A549 (cell line): ENCODE data around the gene RFPL1.
"Not testable (repeated sequence)": the region's sequence is repeated elsewhere in the genome, so short reads cannot be mapped to it uniquely, and the experiment has no call there.

Experiments
- BHLHE40 ChIP-seq: IDR thresholded peaks from 2 replicates; pipeline ENCODE4 v1.6.1; 2012; ENCODE audit warnings: low read depth, low read length, inconsistent platforms
- FOSB ChIP-seq: fragments of 250-450 bp; sonication (Bioruptor Pico); IDR thresholded peaks from 2 replicates; pipeline ENCODE4 v1.5.0; 2020; ENCODE audit warnings: mild to moderate bottlenecking, moderate library complexity
- KDM5A ChIP-seq: fragments of 200-600 bp; sonication (generic); IDR thresholded peaks from 2 replicates; pipeline ENCODE4 v1.6.1; 2016; ENCODE audit warnings: antibody characterized with exemption, mild to moderate bottlenecking
- MAX ChIP-seq: IDR thresholded peaks from 2 replicates; pipeline ENCODE4 v1.6.1; 2012
- MAZ ChIP-seq: fragments of 150-350 bp; IDR thresholded peaks from 2 replicates; pipeline ENCODE4 v1.6.1; 2014; ENCODE audit warnings: antibody characterized with exemption, low read depth, low read length, borderline replicate concordance
- MYC ChIP-seq: IDR thresholded peaks from 2 replicates; pipeline ENCODE4 v1.6.1; 2012; ENCODE audit warnings: mild to moderate bottlenecking, inconsistent platforms, low read length, improper control_type of control experiment, borderline replicate concordance
- POLR2A ChIP-seq: IDR thresholded peaks from 2 replicates; pipeline ENCODE4 v1.6.1; 2012; ENCODE audit warnings: mild to moderate bottlenecking, low read length
- RAD21 ChIP-seq, 2 experiments: fragments of >200 bp in 1 of 2; sonication (Bioruptor Twin) in 1 of 2; formaldehyde crosslinking in 1 of 2; IDR thresholded peaks in 1 of 2; conservative IDR thresholded peaks in 1 of 2; 2 replicates in 1 of 2; 3 replicates in 1 of 2; pipeline ENCODE4 v1.6.1; 2012 to 2018; ENCODE audit warnings: inconsistent platforms in 1 of 2
- RFX5 ChIP-seq: fragments of 450-650 bp; IDR thresholded peaks from 2 replicates; pipeline ENCODE4 v1.7.1; 2014; ENCODE audit warnings: antibody characterized with exemption, mild to moderate bottlenecking, moderate library complexity
- USF2 ChIP-seq: fragments of 450-650 bp; IDR thresholded peaks from 2 replicates; pipeline ENCODE4 v1.6.1; 2014; ENCODE audit warnings: antibody characterized with exemption
- TF ChIP-seq, protein P1 (sequence below): fragments of >200 bp; sonication (Bioruptor Twin); formaldehyde crosslinking; IDR thresholded peaks from 3 replicates; pipeline ENCODE4 v1.5.1; 2016

GRCh38 chr22:29438283-29438682 lies at the start of gene RFPL1:
- TF ChIP-seq, protein P1, sequence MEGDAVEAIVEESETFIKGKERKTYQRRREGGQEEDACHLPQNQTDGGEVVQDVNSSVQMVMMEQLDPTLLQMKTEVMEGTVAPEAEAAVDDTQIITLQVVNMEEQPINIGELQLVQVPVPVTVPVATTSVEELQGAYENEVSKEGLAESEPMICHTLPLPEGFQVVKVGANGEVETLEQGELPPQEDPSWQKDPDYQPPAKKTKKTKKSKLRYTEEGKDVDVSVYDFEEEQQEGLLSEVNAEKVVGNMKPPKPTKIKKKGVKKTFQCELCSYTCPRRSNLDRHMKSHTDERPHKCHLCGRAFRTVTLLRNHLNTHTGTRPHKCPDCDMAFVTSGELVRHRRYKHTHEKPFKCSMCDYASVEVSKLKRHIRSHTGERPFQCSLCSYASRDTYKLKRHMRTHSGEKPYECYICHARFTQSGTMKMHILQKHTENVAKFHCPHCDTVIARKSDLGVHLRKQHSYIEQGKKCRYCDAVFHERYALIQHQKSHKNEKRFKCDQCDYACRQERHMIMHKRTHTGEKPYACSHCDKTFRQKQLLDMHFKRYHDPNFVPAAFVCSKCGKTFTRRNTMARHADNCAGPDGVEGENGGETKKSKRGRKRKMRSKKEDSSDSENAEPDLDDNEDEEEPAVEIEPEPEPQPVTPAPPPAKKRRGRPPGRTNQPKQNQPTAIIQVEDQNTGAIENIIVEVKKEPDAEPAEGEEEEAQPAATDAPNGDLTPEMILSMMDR: not testable (repeated sequence)
- not testable (repeated sequence) for TF ChIP-seq FOSB (CRISPR knock-in tag); MYC; POLR2A; MAZ; USF2; MAX; RAD21 (conservative IDR thresholded peaks at IDR 0.05 in 1 of 2, IDR thresholded peaks at IDR 0.05 in 1 of 2); BHLHE40; KDM5A; RFX5
